Measurements from ENCODE around the gene ZNF652.

ZNF652 gene

GRCh38 chr17:49363251-49363650 lies 1.2 kb upstream of the ZNF652 start:
- POLR2A ChIA-PET, result interaction anchor here (0.9 to 1.2 kb wide), 3 partner anchors 24 to 52 kb away, joined by 3 to 4 read pairs (median 3); partner anchors contain the start of gene PHB1
- no peak for TF ChIP-seq L3MBTL2 (conservative IDR thresholded peaks at IDR 0.05)
- no peak for TF ChIP-seq FOXK2 (IDR thresholded peaks at IDR 0.05)
- TF ChIP-seq BHLHE40 (IDR thresholded peaks at IDR 0.05; ENCODE audit: borderline replicate concordance), result no peak
- TF ChIP-seq TARDBP (IDR thresholded peaks at IDR 0.05), result no peak
- CTCF ChIA-PET, result interaction anchor here (1.1 kb wide), 1 partner anchor 13 kb away, joined by 3 read pairs; no protein-coding TSS in a partner anchor
- DNase-seq (ENCODE audit: extremely low spot score), result no peak

GRCh38 chr17:49362723-49363117 lies 670 bp upstream of the ZNF652 start:
- ChIA-PET POLR2A (interaction anchor here (0.6 to 1.2 kb wide), 5 partner anchors 11 to 52 kb away, joined by 3 to 4 read pairs (median 3); partner anchors contain the start of gene PHB1), CTCF (interaction anchor here (0.5 to 1.1 kb wide), 3 partner anchors 12 to 147 kb away, joined by 3 to 5 read pairs (median 3); no protein-coding TSS in a partner anchor)
- TF ChIP-seq LEF1 (IDR thresholded peaks at IDR 0.05; ENCODE audit: borderline replicate concordance), result no peak
- no peak for TF ChIP-seq HDGF (IDR thresholded peaks at IDR 0.05; ENCODE audit: borderline replicate concordance)
- TF ChIP-seq ARNT (IDR thresholded peaks at IDR 0.05), result no peak
- no peak for TF ChIP-seq ZNF384 (IDR thresholded peaks at IDR 0.05)
- DNase-seq (ENCODE audit: extremely low spot score), result no peak

- CTCF ChIA-PET, result interaction anchor here (1.1 kb wide), 1 partner anchor 24 kb away, joined by 3 read pairs; no protein-coding TSS in a partner anchor
Observed at GRCh38 chr17:49361129-49361901, 735 bp downstream of the ZNF652 start.

GRCh38 chr17:49360796-49361128 lies 1.3 kb downstream of the ZNF652 start:
- ChIA-PET CTCF (interaction anchor here (1.1 kb wide), 1 partner anchor 23 kb away, joined by 3 read pairs; no protein-coding TSS in a partner anchor), POLR2A (interaction anchor here (0.9 kb wide), 1 partner anchor 30 kb away, joined by 3 read pairs; no protein-coding TSS in a partner anchor)
- TF ChIP-seq CTBP1 (IDR thresholded peaks at IDR 0.05; ENCODE audit: borderline replicate concordance) (no peak), ELF4 (IDR thresholded peaks at IDR 0.05) (no peak), PKNOX1 (IDR thresholded peaks at IDR 0.05) (peak; percentile 50), SP1 (IDR thresholded peaks at IDR 0.05) (no peak), LEF1 (IDR thresholded peaks at IDR 0.05; ENCODE audit: borderline replicate concordance) (no peak), L3MBTL2 (conservative IDR thresholded peaks at IDR 0.05) (no peak), ARNT (IDR thresholded peaks at IDR 0.05) (no peak), SUZ12 (IDR thresholded peaks at IDR 0.05) (no peak), FOXA1 (IDR thresholded peaks at IDR 0.05) (no peak)
- no peak for DNase-seq (ENCODE audit: extremely low spot score)

More at GRCh38 chr17:49361129-49361901, 735 bp downstream of the ZNF652 start:
- POLR2A ChIA-PET, result interaction anchor here (1.0 kb wide), 1 partner anchor 15 kb away, joined by 3 read pairs; no protein-coding TSS in a partner anchor
- TF ChIP-seq L3MBTL2 (conservative IDR thresholded peaks at IDR 0.05), result no peak
- peak; percentile 0; the same call in 1 of the 2 replicates for TF ChIP-seq PKNOX1 (IDR thresholded peaks at IDR 0.05)
- DNase-seq (ENCODE audit: extremely low spot score), result no peak

GRCh38 chr17:49359990-49360795 lies 1.9 kb downstream of the ZNF652 start:
- DNase-seq (ENCODE audit: extremely low spot score), result no peak
- POLR2A ChIA-PET, result interaction anchor here (0.9 to 1.5 kb wide), 2 partner anchors 20 to 31 kb away, joined by 3 to 4 read pairs; no protein-coding TSS in a partner anchor
- CTCF ChIA-PET, result interaction anchor here (1.1 kb wide), 1 partner anchor 22 kb away, joined by 3 read pairs; no protein-coding TSS in a partner anchor
- no peak for TF ChIP-seq FOXK2 (IDR thresholded peaks at IDR 0.05)
- TF ChIP-seq TARDBP (IDR thresholded peaks at IDR 0.05), result no peak
- no peak for TF ChIP-seq PKNOX1 (IDR thresholded peaks at IDR 0.05)
- TF ChIP-seq FOXA1 (IDR thresholded peaks at IDR 0.05), result no peak
- no peak for TF ChIP-seq ZNF384 (IDR thresholded peaks at IDR 0.05)
- TF ChIP-seq FOXM1 (IDR thresholded peaks at IDR 0.05; ENCODE audit: borderline replicate concordance), result no peak
- TF ChIP-seq BHLHE40 (IDR thresholded peaks at IDR 0.05; ENCODE audit: borderline replicate concordance), result no peak
- TF ChIP-seq NFRKB (IDR thresholded peaks at IDR 0.05), result no peak
- no peak for TF ChIP-seq HDGF (IDR thresholded peaks at IDR 0.05; ENCODE audit: borderline replicate concordance)
- no peak for TF ChIP-seq ELF4 (IDR thresholded peaks at IDR 0.05)
- no peak for TF ChIP-seq SUZ12 (IDR thresholded peaks at IDR 0.05)
- TF ChIP-seq SP1 (IDR thresholded peaks at IDR 0.05), result no peak
- TF ChIP-seq ARNT (IDR thresholded peaks at IDR 0.05), result no peak

- CTCF ChIA-PET, result no interaction called here
- TF ChIP-seq FOXM1 (IDR thresholded peaks at IDR 0.05; ENCODE audit: borderline replicate concordance), result no peak
- TF ChIP-seq PKNOX1 (IDR thresholded peaks at IDR 0.05), result peak; percentile 29; the same call in 1 of the 2 replicates
- POLR2A ChIA-PET, result interaction anchor here (1.1 to 1.5 kb wide), 2 partner anchors 18 to 56 kb away, joined by 3 to 4 read pairs; partner anchors contain the start of gene PHB1
- DNase-seq (ENCODE audit: extremely low spot score), result no peak
Observed at GRCh38 chr17:49358641-49359247, 3.3 kb downstream of the ZNF652 start.
